Trophoblast cell (in vitro differentiated cells and primary cell): ENCODE data around the gene ACYP2.

Experiments
- DNase-seq, 2 donors: peaks; one replicate each; pipeline ENCODE4 v3.0.0-alpha.2; 2016
- H2AFZ ChIP-seq: 2 replicates; pipeline ENCODE4 v1.6.1; 2013; ENCODE audit warnings: low read length, moderate library complexity, mild to moderate bottlenecking; ENCODE audit not compliant: insufficient read depth, poor library complexity
- H2AK5ac ChIP-seq: 2 replicates; pipeline ENCODE4 v1.6.1; 2013; ENCODE audit warnings: mild to moderate bottlenecking, low read length
- H2BK120ac ChIP-seq: 2 replicates; pipeline ENCODE4 v1.6.1; 2013; ENCODE audit warnings: low read length, mild to moderate bottlenecking, moderate library complexity; ENCODE audit not compliant: insufficient read depth, poor library complexity
- H2BK12ac ChIP-seq: 2 replicates; pipeline ENCODE4 v1.6.1; 2013; ENCODE audit warnings: mild to moderate bottlenecking, low read length, moderate library complexity
- H2BK5ac ChIP-seq: 2 replicates; pipeline ENCODE4 v1.6.1; 2013; ENCODE audit warnings: low read length, low read depth, moderate library complexity, mild to moderate bottlenecking; ENCODE audit not compliant: poor library complexity
- H3K14ac ChIP-seq: 2 replicates; pipeline ENCODE4 v1.6.1; 2013; ENCODE audit warnings: mild to moderate bottlenecking, low read length
- H3K18ac ChIP-seq: 2 replicates; pipeline ENCODE4 v1.6.1; 2013; ENCODE audit warnings: mild to moderate bottlenecking, low read length
- H3K23ac ChIP-seq: 2 replicates; pipeline ENCODE4 v1.6.1; 2013; ENCODE audit warnings: low read length
- H3K27ac ChIP-seq: 2 replicates; pipeline ENCODE4 v1.5.1; 2013; ENCODE audit warnings: low read depth, mild to moderate bottlenecking, inconsistent platforms, low read length, moderate library complexity
- H3K27me3 ChIP-seq: 2 replicates; pipeline ENCODE4 v1.6.1; 2013; ENCODE audit warnings: inconsistent platforms, mild to moderate bottlenecking, low read length, moderate library complexity; ENCODE audit not compliant: insufficient read depth
- H3K36me3 ChIP-seq, 2 experiments: 1 replicate in 1 of 2; 2 replicates in 1 of 2; pipeline ENCODE4 v1.6.1; 2013; ENCODE audit warnings: low read length in 2 of 2, mild to moderate bottlenecking in 2 of 2, moderate library complexity in 1 of 2; ENCODE audit not compliant: insufficient read depth in 2 of 2, control insufficient read depth in 1 of 2
- H3K4ac ChIP-seq: 2 replicates; pipeline ENCODE4 v1.6.1; 2013; ENCODE audit warnings: low read depth, mild to moderate bottlenecking, low read length, moderate library complexity
- H3K4me1 ChIP-seq, 2 experiments: 1 replicate in 1 of 2; 2 replicates in 1 of 2; pipeline ENCODE4 v1.6.1; 2013; ENCODE audit warnings: low read length in 2 of 2, mild to moderate bottlenecking in 2 of 2, moderate library complexity in 1 of 2; ENCODE audit not compliant: insufficient read depth in 2 of 2, control insufficient read depth in 1 of 2
- H3K4me2 ChIP-seq: 2 replicates; pipeline ENCODE4 v1.6.1; 2013; ENCODE audit warnings: inconsistent platforms, mild to moderate bottlenecking, low read length, moderate library complexity
- H3K4me3 ChIP-seq: 2 replicates; pipeline ENCODE4 v1.5.1; 2013; ENCODE audit warnings: mild to moderate bottlenecking, low read depth, low read length, inconsistent platforms
- H3K79me1 ChIP-seq: one replicate; pipeline ENCODE4 v1.6.1; 2013; ENCODE audit warnings: low read length
- H3K79me2 ChIP-seq: 2 replicates; pipeline ENCODE4 v1.6.1; 2013; ENCODE audit warnings: low read length, mild to moderate bottlenecking; ENCODE audit not compliant: control insufficient read depth, insufficient read depth, poor library complexity
- H3K9ac ChIP-seq: 2 replicates; pipeline ENCODE4 v1.6.1; 2013; ENCODE audit warnings: mild to moderate bottlenecking, low read length
- H3K9me3 ChIP-seq: 2 replicates; pipeline ENCODE4 v1.6.1; 2013; ENCODE audit warnings: low read depth, mild to moderate bottlenecking, control low read depth, inconsistent platforms, low read length; ENCODE audit not compliant: insufficient read depth
- H4K12ac ChIP-seq: 2 replicates; pipeline ENCODE4 v1.6.1; 2013; ENCODE audit warnings: low read depth, mild to moderate bottlenecking, low read length, moderate library complexity
- H4K8ac ChIP-seq: 2 replicates; pipeline ENCODE4 v1.6.1; 2013; ENCODE audit warnings: low read depth, mild to moderate bottlenecking, low read length, moderate library complexity
- H4K91ac ChIP-seq: one replicate; pipeline ENCODE4 v1.6.1; 2013; ENCODE audit warnings: low read depth, mild to moderate bottlenecking, low read length, moderate library complexity
- WGBS: extraction: QIAGEN DNeasy Blood & Tissue Kit; methylation state at CpG from one replicate; pipeline ENCODE4 v1.1.7; 2013; ENCODE audit warnings: missing lambda C conversion rate; ENCODE audit not compliant: insufficient read length, insufficient coverage; ENCODE audit errors: extremely low coverage; 5-methylcytosine and 5-hydroxymethylcytosine counted together

Gene ACYP2

DNA sequence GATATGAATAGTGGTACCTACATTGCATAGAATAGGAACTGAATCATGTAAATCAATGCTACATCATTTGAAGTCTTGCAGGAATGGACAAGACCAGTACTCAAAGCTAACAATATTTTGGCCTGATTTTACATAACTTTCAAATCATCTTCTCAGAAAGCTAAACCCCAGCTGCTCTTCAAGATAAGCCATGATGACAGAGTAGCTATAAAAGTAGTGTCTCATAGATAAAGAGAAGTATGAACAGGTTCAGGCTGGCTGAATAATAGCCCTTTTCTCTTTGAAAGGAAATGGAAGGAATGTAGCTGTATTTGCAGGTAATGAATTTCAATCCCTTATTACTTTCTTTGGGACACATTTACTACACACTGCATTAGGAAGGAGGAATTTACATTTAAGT, 112.4 kb downstream of the ACYP2 start:
- no peak overlapping the region for H3K23ac ChIP-seq
- DNase-seq: no peak
- H3K27ac ChIP-seq: no peak overlapping the region
- H4K12ac ChIP-seq: no peak overlapping the region
- H3K18ac ChIP-seq: no peak overlapping the region
- H4K8ac ChIP-seq: no peak overlapping the region
- no peaks in the 10 kb centered on the region for H3K36me3 ChIP-seq
- no peak overlapping the region for H2BK120ac ChIP-seq
- H3K27me3 ChIP-seq: no peaks in the 10 kb centered on the region
- no peak overlapping the region for H2AFZ ChIP-seq
- peaks cover 2% of the 10 kb centered on the region for H3K9me3 ChIP-seq
- H3K9ac ChIP-seq: no peak overlapping the region
- H4K91ac ChIP-seq: no peak overlapping the region
- no peak overlapping the region for H2BK5ac ChIP-seq
- no peak overlapping the region for H3K4me3 ChIP-seq
- no peak overlapping the region for H3K4ac ChIP-seq
- H3K4me2 ChIP-seq: no peak overlapping the region
- no peaks in the 10 kb centered on the region for H3K79me2 ChIP-seq
- no peak overlapping the region for H3K14ac ChIP-seq
- no peak overlapping the region for H2BK12ac ChIP-seq
- peaks cover 0 to 4% of the 10 kb centered on the region in 2 experiments for H3K4me1 ChIP-seq
- H2AK5ac ChIP-seq: no peak overlapping the region
- H3K79me1 ChIP-seq: peaks cover 3% of the 10 kb centered on the region

- H4K91ac ChIP-seq: no peak overlapping the region
- H3K9ac ChIP-seq: no peak overlapping the region
- H3K18ac ChIP-seq: no peak overlapping the region
- WGBS: no CpG with 5 or more reads among the region's 2 CpGs
- no peak overlapping the region for H2BK12ac ChIP-seq
- H3K36me3 ChIP-seq: no peaks in the 10 kb centered on the region
- peaks cover 3% of the 10 kb centered on the region for H3K79me1 ChIP-seq
- no peak overlapping the region for H3K4me2 ChIP-seq
- DNase-seq: no peak
- H2AK5ac ChIP-seq: no peak overlapping the region
- no peak overlapping the region for H3K14ac ChIP-seq
- H3K23ac ChIP-seq: no peak overlapping the region
- H2BK5ac ChIP-seq: no peak overlapping the region
- no peak overlapping the region for H3K27ac ChIP-seq
- H2AFZ ChIP-seq: no peak overlapping the region
- no peak overlapping the region for H3K4ac ChIP-seq
- H2BK120ac ChIP-seq: no peak overlapping the region
- H3K9me3 ChIP-seq: peaks cover 2% of the 10 kb centered on the region
- H4K8ac ChIP-seq: no peak overlapping the region
- no peak overlapping the region for H3K4me3 ChIP-seq
- no peaks in the 10 kb centered on the region for H3K79me2 ChIP-seq
- no peak overlapping the region for H4K12ac ChIP-seq
- no peaks in the 10 kb centered on the region for H3K27me3 ChIP-seq
- H3K4me1 ChIP-seq: peaks cover 0 to 4% of the 10 kb centered on the region in 2 experiments
Observed at GRCh38 chr2:54228945-54229344, 113.5 kb downstream of the ACYP2 start.

GRCh38 chr2:54233832-54234649, 118.6 kb downstream of the ACYP2 start:
- no peak overlapping the region for H3K4me2 ChIP-seq
- no peaks in the 10 kb centered on the region for H3K27me3 ChIP-seq
- H3K18ac ChIP-seq: no peak overlapping the region
- H3K27ac ChIP-seq: no peak overlapping the region
- no peak overlapping the region for H3K4ac ChIP-seq
- no peak overlapping the region for H2BK12ac ChIP-seq
- no peak overlapping the region for H3K4me3 ChIP-seq
- H2BK5ac ChIP-seq: no peak overlapping the region
- no peak overlapping the region for H2AFZ ChIP-seq
- no peak for DNase-seq
- H3K79me1 ChIP-seq: no peaks in the 10 kb centered on the region
- no peak overlapping the region for H4K8ac ChIP-seq
- H3K4me1 ChIP-seq: peaks cover 0 to 2% of the 10 kb centered on the region in 2 experiments
- H4K12ac ChIP-seq: no peak overlapping the region
- no peaks in the 10 kb centered on the region for H3K79me2 ChIP-seq
- H2AK5ac ChIP-seq: no peak overlapping the region
- no peak overlapping the region for H4K91ac ChIP-seq
- H2BK120ac ChIP-seq: no peak overlapping the region
- H3K36me3 ChIP-seq: no peaks in the 10 kb centered on the region
- WGBS: no CpG with 5 or more reads among the region's 4 CpGs
- H3K23ac ChIP-seq: no peak overlapping the region
- no peaks in the 10 kb centered on the region for H3K9me3 ChIP-seq
- no peak overlapping the region for H3K9ac ChIP-seq
- no peak overlapping the region for H3K14ac ChIP-seq

GRCh38 chr2:54237428-54237827, 122.0 kb downstream of the ACYP2 start:
- Histone ChIP-seq H3K27ac (no peak overlapping the region), H4K12ac (no peak overlapping the region), H2AK5ac (no peak overlapping the region), H4K91ac (no peak overlapping the region), H3K4me1 (no peaks in the 10 kb centered on the region), H3K23ac (no peak overlapping the region), H2AFZ (no peak overlapping the region), H3K36me3 (no peaks in the 10 kb centered on the region), H3K18ac (no peak overlapping the region), H3K14ac (no peak overlapping the region), H3K79me1 (no peaks in the 10 kb centered on the region), H3K27me3 (no peaks in the 10 kb centered on the region), H3K4ac (no peak overlapping the region), H3K79me2 (no peaks in the 10 kb centered on the region), H2BK120ac (no peak overlapping the region), H3K9ac (no peak overlapping the region), H4K8ac (no peak overlapping the region), H3K4me3 (no peak overlapping the region), H2BK12ac (no peak overlapping the region), H3K9me3 (no peaks in the 10 kb centered on the region), H3K4me2 (no peak overlapping the region), H2BK5ac (no peak overlapping the region)
- WGBS: no CpG with 5 or more reads among the region's 2 CpGs
- DNase-seq: no peak
